ENCODE results near the gene MYL6B. TPM values are rescaled to one million over a fixed set of nuclear protein-coding genes. Genes with fewer than 3 reads are reported as not detected.

Gene MYL6B
- total and polyA plus RNA-seq, 2 experiments from 2014 or later = 96.9 to 164 TPM

- H3K27me3 Mint-ChIP-seq (ENCODE audit: insufficient read depth, low read depth, poor library complexity) = peaks cover 15% of the 10 kb centered on the region
- H3K27me3 ChIP-seq (ENCODE audit: insufficient read depth) = no peaks in the 10 kb centered on the region
- peak; percentile 93 for DNase-seq (ENCODE audit: low spot score)
- H4K20me1 ChIP-seq (replicated peaks; ENCODE audit: insufficient read depth) = peaks cover 13% of the 10 kb centered on the region
- peak; percentile 77 for ATAC-seq
- peak within 1 kb of the TSS; percentile 97 for H3K4me2 ChIP-seq
- H3K27ac ChIP-seq (ENCODE audit: low read depth) = peak within 1 kb of the TSS; percentile 100
- H3K36me3 Mint-ChIP-seq (ENCODE audit: low read depth) = peaks cover 53% of the 10 kb centered on the region
- no peaks in the 10 kb centered on the region for H3K9me2 ChIP-seq (ENCODE audit: insufficient read depth)
- H3F3A ChIP-seq (replicated peaks; ENCODE audit: low read depth) = peaks cover 17% of the 10 kb centered on the region; the same call in 1 of the 2 replicates
- H3K79me2 ChIP-seq (replicated peaks; ENCODE audit: insufficient read depth) = peaks cover 35% of the 10 kb centered on the region
- peaks cover 23% of the 10 kb centered on the region for H3K36me3 ChIP-seq (ENCODE audit: insufficient read depth)
- TF ChIP-seq ZNF331 (CRISPR knock-in tag; IDR thresholded peaks at IDR 0.05; ENCODE audit: low read depth) (no peak), POLR2AphosphoS5 (IDR thresholded peaks at IDR 0.05; ENCODE audit: low read depth) (peak; percentile 53), REST (IDR thresholded peaks at IDR 0.05; ENCODE audit: unreplicated experiment) (no peak), CREB1 (CRISPR knock-in tag; IDR thresholded peaks at IDR 0.05; ENCODE audit: low read depth) (peak; percentile 28; the same call in 1 of the 2 replicates), ZNF462 (CRISPR knock-in tag; IDR thresholded peaks at IDR 0.05) (no peak), EZH2phosphoT487 (IDR thresholded peaks at IDR 0.05; ENCODE audit: unreplicated experiment) (no peak), CTCF (conservative IDR thresholded peaks at IDR 0.05; ENCODE audit: low read depth in 2 of 2) (peak; percentile 55 to 78), EZH2 (IDR thresholded peaks at IDR 0.05; ENCODE audit: low read depth, unreplicated experiment) (no peak), JUNB (IDR thresholded peaks at IDR 0.05; ENCODE audit: unreplicated experiment) (no peak), NANOG (IDR thresholded peaks at IDR 0.05; ENCODE audit: borderline replicate concordance) (no peak), ETS1 (IDR thresholded peaks at IDR 0.05) (no peak), ZNF114 (CRISPR knock-in tag; IDR thresholded peaks at IDR 0.05) (no peak), STAT1 (IDR thresholded peaks at IDR 0.05; ENCODE audit: unreplicated experiment) (no peak)
- H3K9me3 Mint-ChIP-seq = peaks cover 6% of the 10 kb centered on the region; the same call in 2 of the 3 replicates
- peak within 1 kb of the TSS; percentile 100 for H3K4me3 ChIP-seq
- peak within 1 kb of the TSS; percentile 97 for H2AFZ ChIP-seq
- peak within 1 kb of the TSS; percentile 99 for H3K4me3 Mint-ChIP-seq
- H3K4me1 Mint-ChIP-seq = peaks cover 29% of the 10 kb centered on the region
- peak within 1 kb of the TSS; percentile 98 for H3K27ac Mint-ChIP-seq
- H3K4me1 ChIP-seq (ENCODE audit: insufficient read depth) = peaks cover 12% of the 10 kb centered on the region
Measured at GRCh38 chr12:56189099-56189917, 36.9 kb downstream of the MYL6B start, which contains the start of gene SMARCC2. SMARCC2 (minus strand) TSS chr12:56189483; CDS start chr12:56189461, 22 bp downstream.

All from GM23338 (cell line).